Fibroblast of skin of right biceps (primary cell): ENCODE results near the gene TBC1D9.

Experiments
- DNase-seq: peaks from one replicate; pipeline ENCODE4 v3.0.0-alpha.2; 2013

The TBC1D9 gene

GRCh38 chr4:140644470-140645185 lies 111.6 kb downstream of the TBC1D9 start:
- no peak for DNase-seq

- no peak for DNase-seq
These were observed 112.6 kb downstream of the TBC1D9 start for GRCh38 chr4:140643571-140644055.

GRCh38 chr4:140642674-140643437 lies 113.3 kb downstream of the TBC1D9 start:
- DNase-seq = no peak

- no peak for DNase-seq
These were observed 114.3 kb downstream of the TBC1D9 start for GRCh38 chr4:140641789-140642439.

- DNase-seq = no peak
These were observed 115.1 kb downstream of the TBC1D9 start for GRCh38 chr4:140641105-140641555.

GRCh38 chr4:140640150-140640748 lies 115.9 kb downstream of the TBC1D9 start:
- DNase-seq = no peak

- no peak for DNase-seq
These were observed 117.1 kb downstream of the TBC1D9 start for GRCh38 chr4:140639066-140639465.

GRCh38 chr4:140637836-140638235 lies 118.3 kb downstream of the TBC1D9 start:
- DNase-seq = peak; percentile 18

- peak; percentile 33 for DNase-seq
These were observed 120.6 kb downstream of the TBC1D9 start for GRCh38 chr4:140635606-140636005.

GRCh38 chr4:140633951-140634350 lies 122.2 kb downstream of the TBC1D9 start:
- no peak for DNase-seq

GRCh38 chr4:140633124-140633523 lies 123.1 kb downstream of the TBC1D9 start:
- DNase-seq = no peak

- DNase-seq = no peak
These were observed 125.9 kb downstream of the TBC1D9 start for GRCh38 chr4:140630246-140630645.

- no peak for DNase-seq
These were observed 128.2 kb downstream of the TBC1D9 start for GRCh38 chr4:140628016-140628415.

GRCh38 chr4:140626661-140627376 lies 129.4 kb downstream of the TBC1D9 start:
- no peak for DNase-seq

- DNase-seq = no peak
These were observed 133.7 kb downstream of the TBC1D9 start for GRCh38 chr4:140622333-140622958.

GRCh38 chr4:140621161-140621560 lies 135.0 kb downstream of the TBC1D9 start:
- DNase-seq = no peak

GRCh38 chr4:140617499-140618248 lies 138.5 kb downstream of the TBC1D9 start:
- DNase-seq = no peak

- no peak for DNase-seq
These were observed 140.7 kb downstream of the TBC1D9 start for GRCh38 chr4:140615451-140615850.

GRCh38 chr4:140612357-140612756 lies 143.8 kb downstream of the TBC1D9 start:
- no peak for DNase-seq

- DNase-seq = peak; percentile 7
These were observed 144.3 kb downstream of the TBC1D9 start for GRCh38 chr4:140611854-140612253.
